Measurements from ENCODE around the gene PRRC2A.
A peak's percentile ranks its signal among the peaks of the same experiment; 100 is the strongest.

Gene PRRC2A

DNA sequence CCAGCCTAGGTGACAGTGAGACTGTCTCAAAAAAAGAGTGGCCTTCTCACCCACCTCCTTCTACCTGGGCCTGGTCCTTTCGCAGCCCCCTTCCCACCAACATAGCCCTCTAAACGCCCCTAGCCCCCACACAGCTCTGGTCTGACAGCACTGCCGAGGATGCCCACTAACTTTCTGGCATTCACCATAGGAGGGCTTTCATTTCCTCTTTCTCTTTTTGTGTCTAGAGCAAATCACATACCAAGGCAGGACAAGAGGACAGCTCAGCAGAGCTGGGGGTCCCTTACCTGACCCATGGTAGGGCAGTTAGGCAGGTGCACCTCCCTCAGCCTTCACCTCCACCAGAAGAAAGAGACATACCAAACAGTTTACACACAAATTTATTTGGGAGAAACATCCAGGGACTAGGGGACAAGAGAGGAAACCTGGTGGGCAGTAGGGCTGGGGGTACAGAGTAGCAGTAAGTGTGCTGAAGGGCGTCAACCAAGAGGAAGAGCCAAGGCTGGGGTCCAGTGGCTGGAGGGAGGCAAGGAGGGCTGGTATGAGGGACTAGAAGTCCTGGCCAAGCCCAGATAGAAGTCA is 55.9 kb downstream of the PRRC2A start:
- Histone ChIP-seq H3K4me3 (ENCODE audit: low read depth, low read length) (no peak overlapping the region), H3K4me1 (ENCODE audit: control insufficient read depth, insufficient read depth, low read length) (no peaks in the 10 kb centered on the region; the same call in 1 of the 2 replicates), H3K9me3 (ENCODE audit: control insufficient read depth, insufficient read depth, low read depth, low read length) (no peaks in the 10 kb centered on the region), H3K27ac (ENCODE audit: extremely low read depth, low read depth, low read length) (no peak overlapping the region), H3K36me3 (ENCODE audit: control insufficient read depth in 2 of 2, insufficient read depth in 1 of 2, low read length in 2 of 2) (peaks cover 13 to 23% of the 10 kb centered on the region in 2 experiments)
- ChIA-PET CTCF (no interaction called here), POLR2A (interaction anchor here (0.6 to 1.7 kb wide), 2 partner anchors 11 to 16 kb away, joined by 3 to 9 read pairs; partner anchors contain the start of genes C6orf47, CSNK2B and GPANK1)
- TF ChIP-seq ZFHX2 (tag by site-specific recombination; conservative IDR thresholded peaks at IDR 0.05) (no peak), SP7 (tag by site-specific recombination; IDR thresholded peaks at IDR 0.05) (no peak), ZNF404 (tag by site-specific recombination; IDR thresholded peaks at IDR 0.05) (no peak), SCRT2 (tag by site-specific recombination; IDR thresholded peaks at IDR 0.05) (no peak), SALL2 (tag by site-specific recombination; IDR thresholded peaks at IDR 0.05; ENCODE audit: borderline replicate concordance) (no peak), ZNF239 (tag by site-specific recombination; IDR thresholded peaks at IDR 0.05) (no peak), ZNF302 (tag by site-specific recombination; IDR thresholded peaks at IDR 0.05; ENCODE audit: low read depth) (no peak), ZXDB (tag by site-specific recombination; IDR thresholded peaks at IDR 0.05) (no peak), ZNF138 (tag by site-specific recombination; IDR thresholded peaks at IDR 0.05; ENCODE audit: borderline replicate concordance) (no peak), ZNF692 (tag by site-specific recombination; IDR thresholded peaks at IDR 0.05) (no peak), ZNF132 (tag by site-specific recombination; IDR thresholded peaks at IDR 0.05; ENCODE audit: borderline replicate concordance) (no peak), WT1 (tag by site-specific recombination; IDR thresholded peaks at IDR 0.05) (no peak)
- TF ChIP-seq, protein P1, sequence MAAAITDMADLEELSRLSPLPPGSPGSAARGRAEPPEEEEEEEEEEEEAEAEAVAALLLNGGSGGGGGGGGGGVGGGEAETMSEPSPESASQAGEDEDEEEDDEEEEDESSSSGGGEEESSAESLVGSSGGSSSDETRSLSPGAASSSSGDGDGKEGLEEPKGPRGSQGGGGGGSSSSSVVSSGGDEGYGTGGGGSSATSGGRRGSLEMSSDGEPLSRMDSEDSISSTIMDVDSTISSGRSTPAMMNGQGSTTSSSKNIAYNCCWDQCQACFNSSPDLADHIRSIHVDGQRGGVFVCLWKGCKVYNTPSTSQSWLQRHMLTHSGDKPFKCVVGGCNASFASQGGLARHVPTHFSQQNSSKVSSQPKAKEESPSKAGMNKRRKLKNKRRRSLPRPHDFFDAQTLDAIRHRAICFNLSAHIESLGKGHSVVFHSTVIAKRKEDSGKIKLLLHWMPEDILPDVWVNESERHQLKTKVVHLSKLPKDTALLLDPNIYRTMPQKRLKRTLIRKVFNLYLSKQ (tag by site-specific recombination; IDR thresholded peaks at IDR 0.05; ENCODE audit: borderline replicate concordance) = no peak
- TF ChIP-seq, protein P2, sequence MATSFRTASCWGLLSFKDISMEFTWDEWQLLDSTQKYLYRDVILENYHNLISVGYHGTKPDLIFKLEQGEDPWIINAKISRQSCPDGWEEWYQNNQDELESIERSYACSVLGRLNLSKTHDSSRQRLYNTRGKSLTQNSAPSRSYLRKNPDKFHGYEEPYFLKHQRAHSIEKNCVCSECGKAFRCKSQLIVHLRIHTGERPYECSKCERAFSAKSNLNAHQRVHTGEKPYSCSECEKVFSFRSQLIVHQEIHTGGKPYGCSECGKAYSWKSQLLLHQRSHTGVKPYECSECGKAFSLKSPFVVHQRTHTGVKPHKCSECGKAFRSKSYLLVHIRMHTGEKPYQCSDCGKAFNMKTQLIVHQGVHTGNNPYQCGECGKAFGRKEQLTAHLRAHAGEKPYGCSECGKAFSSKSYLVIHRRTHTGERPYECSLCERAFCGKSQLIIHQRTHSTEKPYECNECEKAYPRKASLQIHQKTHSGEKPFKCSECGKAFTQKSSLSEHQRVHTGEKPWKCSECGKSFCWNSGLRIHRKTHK (tag by site-specific recombination; IDR thresholded peaks at IDR 0.05) = no peak
- TF ChIP-seq, protein P3, sequence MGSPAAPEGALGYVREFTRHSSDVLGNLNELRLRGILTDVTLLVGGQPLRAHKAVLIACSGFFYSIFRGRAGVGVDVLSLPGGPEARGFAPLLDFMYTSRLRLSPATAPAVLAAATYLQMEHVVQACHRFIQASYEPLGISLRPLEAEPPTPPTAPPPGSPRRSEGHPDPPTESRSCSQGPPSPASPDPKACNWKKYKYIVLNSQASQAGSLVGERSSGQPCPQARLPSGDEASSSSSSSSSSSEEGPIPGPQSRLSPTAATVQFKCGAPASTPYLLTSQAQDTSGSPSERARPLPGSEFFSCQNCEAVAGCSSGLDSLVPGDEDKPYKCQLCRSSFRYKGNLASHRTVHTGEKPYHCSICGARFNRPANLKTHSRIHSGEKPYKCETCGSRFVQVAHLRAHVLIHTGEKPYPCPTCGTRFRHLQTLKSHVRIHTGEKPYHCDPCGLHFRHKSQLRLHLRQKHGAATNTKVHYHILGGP (tag by site-specific recombination; IDR thresholded peaks at IDR 0.05) = no peak

- TF ChIP-seq ZNF600 (tag by site-specific recombination; IDR thresholded peaks at IDR 0.05) (0 out of 2 replicates have a peak, but pooled peaks have one; percentile 31), ZNF341 (tag by site-specific recombination; IDR thresholded peaks at IDR 0.05; ENCODE audit: low read depth) (no peak), ZSCAN16 (tag by site-specific recombination; IDR thresholded peaks at IDR 0.05) (no peak), ZSCAN23 (tag by site-specific recombination; IDR thresholded peaks at IDR 0.05) (no peak)
- CTCF ChIA-PET = interaction anchor here (0.5 kb wide), 1 partner anchor 27 kb away, joined by 3 read pairs; no protein-coding TSS in a partner anchor
- POLR2A ChIA-PET = interaction anchor here (0.7 kb wide), 1 partner anchor 373 kb away, joined by 3 read pairs; no protein-coding TSS in a partner anchor
- Histone ChIP-seq H3K4me1 (ENCODE audit: control insufficient read depth, insufficient read depth, low read length) (no peaks in the 10 kb centered on the region; the same call in 1 of the 2 replicates), H3K9me3 (ENCODE audit: control insufficient read depth, insufficient read depth, low read depth, low read length) (no peaks in the 10 kb centered on the region), H3K4me3 (ENCODE audit: low read depth, low read length) (no peak overlapping the region), H3K27ac (ENCODE audit: extremely low read depth, low read depth, low read length) (no peak overlapping the region), H3K36me3 (ENCODE audit: control insufficient read depth in 2 of 2, insufficient read depth in 1 of 2, low read length in 2 of 2) (peaks cover 11 to 18% of the 10 kb centered on the region in 2 experiments)
Measured at GRCh38 chr6:31676904-31677303, 56.4 kb downstream of the PRRC2A start.
